ENCODE data around the gene SPATS2. TPM values are rescaled to one million over a fixed set of nuclear protein-coding genes. Genes with fewer than 3 reads are reported as not detected.

SPATS2 gene
- total RNA-seq, 4 donors from 2014 or later: 3.3 to 46.0 (median 16.0) TPM

DNA sequence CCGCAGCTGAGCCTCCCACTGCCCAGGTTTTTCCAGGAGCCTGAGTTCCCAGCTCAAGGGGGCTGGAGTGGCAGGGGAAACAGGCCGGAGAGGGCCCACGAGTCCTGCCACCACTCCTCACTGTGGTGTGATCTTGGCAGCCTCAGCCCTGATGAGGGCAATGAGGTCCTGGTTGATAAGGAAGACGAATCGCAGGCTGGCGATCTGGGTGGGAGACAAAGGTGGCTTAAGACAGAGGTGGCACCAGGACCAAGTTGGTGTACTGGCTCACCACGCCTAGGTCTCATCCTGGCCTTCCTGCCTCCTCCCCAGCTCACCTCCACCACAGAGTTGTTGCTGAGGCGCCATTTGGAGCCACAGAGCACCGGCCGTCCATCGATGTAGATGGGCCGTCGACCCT lies 191.3 kb downstream of the SPATS2 start:
- Histone ChIP-seq H3K4me3 (no peak overlapping the region), H3K4me1 (no peaks in the 10 kb centered on the region), H3K27me3 (no peaks in the 10 kb centered on the region), H3K27ac (no peak overlapping the region), H3K9me3 (no peaks in the 10 kb centered on the region), H3K36me3 (no peaks in the 10 kb centered on the region)
- intact Hi-C loops (cut with DNase I; ENCODE audit: low total_unique reads): no loop called here
- no peak for DNase-seq
- no peak for TF ChIP-seq POLR2A (IDR thresholded peaks at IDR 0.05)

- Histone ChIP-seq H3K9me3 (no peaks in the 10 kb centered on the region), H3K27ac (no peak overlapping the region), H3K27me3 (no peaks in the 10 kb centered on the region), H3K36me3 (no peaks in the 10 kb centered on the region), H3K4me3 (no peak overlapping the region), H3K4me1 (no peaks in the 10 kb centered on the region)
- intact Hi-C loops (cut with DNase I; ENCODE audit: low total_unique reads): no loop called here
- TF ChIP-seq, protein P1, sequence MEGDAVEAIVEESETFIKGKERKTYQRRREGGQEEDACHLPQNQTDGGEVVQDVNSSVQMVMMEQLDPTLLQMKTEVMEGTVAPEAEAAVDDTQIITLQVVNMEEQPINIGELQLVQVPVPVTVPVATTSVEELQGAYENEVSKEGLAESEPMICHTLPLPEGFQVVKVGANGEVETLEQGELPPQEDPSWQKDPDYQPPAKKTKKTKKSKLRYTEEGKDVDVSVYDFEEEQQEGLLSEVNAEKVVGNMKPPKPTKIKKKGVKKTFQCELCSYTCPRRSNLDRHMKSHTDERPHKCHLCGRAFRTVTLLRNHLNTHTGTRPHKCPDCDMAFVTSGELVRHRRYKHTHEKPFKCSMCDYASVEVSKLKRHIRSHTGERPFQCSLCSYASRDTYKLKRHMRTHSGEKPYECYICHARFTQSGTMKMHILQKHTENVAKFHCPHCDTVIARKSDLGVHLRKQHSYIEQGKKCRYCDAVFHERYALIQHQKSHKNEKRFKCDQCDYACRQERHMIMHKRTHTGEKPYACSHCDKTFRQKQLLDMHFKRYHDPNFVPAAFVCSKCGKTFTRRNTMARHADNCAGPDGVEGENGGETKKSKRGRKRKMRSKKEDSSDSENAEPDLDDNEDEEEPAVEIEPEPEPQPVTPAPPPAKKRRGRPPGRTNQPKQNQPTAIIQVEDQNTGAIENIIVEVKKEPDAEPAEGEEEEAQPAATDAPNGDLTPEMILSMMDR (IDR thresholded peaks at IDR 0.05): no peak
- TF ChIP-seq POLR2A (IDR thresholded peaks at IDR 0.05): no peak
- no peak for DNase-seq
Observed at GRCh38 chr12:49559011-49559675, 191.9 kb downstream of the SPATS2 start.

DNA sequence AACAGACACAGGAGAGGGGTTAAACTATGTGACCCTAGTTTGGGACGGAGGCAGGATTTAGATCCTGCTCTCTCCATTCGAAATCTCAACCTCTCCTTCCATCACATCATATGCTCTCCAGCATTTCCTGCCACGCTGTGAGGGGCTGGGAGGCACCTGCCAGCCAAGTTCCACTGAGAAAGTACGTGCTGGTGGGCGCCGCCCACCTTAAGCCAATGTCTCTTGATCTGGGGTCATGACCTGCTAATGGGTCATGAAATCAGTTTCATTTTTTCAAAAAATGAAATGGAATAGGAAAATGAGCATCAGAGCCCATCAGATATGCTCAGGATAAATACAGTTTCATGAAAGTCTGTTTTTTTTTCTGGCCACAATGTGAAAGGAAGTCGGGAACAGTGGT lies 193.4 kb downstream of the SPATS2 start:
- Histone ChIP-seq H3K27ac (no peak overlapping the region), H3K4me3 (no peak overlapping the region), H3K9me3 (no peaks in the 10 kb centered on the region), H3K36me3 (no peaks in the 10 kb centered on the region), H3K27me3 (no peaks in the 10 kb centered on the region), H3K4me1 (no peaks in the 10 kb centered on the region)
- no peak for DNase-seq
- intact Hi-C loops (cut with DNase I; ENCODE audit: low total_unique reads): no loop called here
- no peak for TF ChIP-seq POLR2A (IDR thresholded peaks at IDR 0.05)
- TF ChIP-seq, protein P1 (IDR thresholded peaks at IDR 0.05): no peak

GRCh38 chr12:49562233-49562632 lies 195.0 kb downstream of the SPATS2 start:
- no peak for TF ChIP-seq POLR2A (IDR thresholded peaks at IDR 0.05)
- TF ChIP-seq, protein P1 (IDR thresholded peaks at IDR 0.05): no peak
- H3K4me1 ChIP-seq: no peaks in the 10 kb centered on the region
- H3K4me3 ChIP-seq: no peak overlapping the region
- H3K27ac ChIP-seq: no peak overlapping the region
- no peaks in the 10 kb centered on the region for H3K27me3 ChIP-seq
- DNase-seq: no peak
- intact Hi-C loops (cut with DNase I; ENCODE audit: low total_unique reads): no loop called here
- H3K36me3 ChIP-seq: no peaks in the 10 kb centered on the region
- no peaks in the 10 kb centered on the region for H3K9me3 ChIP-seq

DNA sequence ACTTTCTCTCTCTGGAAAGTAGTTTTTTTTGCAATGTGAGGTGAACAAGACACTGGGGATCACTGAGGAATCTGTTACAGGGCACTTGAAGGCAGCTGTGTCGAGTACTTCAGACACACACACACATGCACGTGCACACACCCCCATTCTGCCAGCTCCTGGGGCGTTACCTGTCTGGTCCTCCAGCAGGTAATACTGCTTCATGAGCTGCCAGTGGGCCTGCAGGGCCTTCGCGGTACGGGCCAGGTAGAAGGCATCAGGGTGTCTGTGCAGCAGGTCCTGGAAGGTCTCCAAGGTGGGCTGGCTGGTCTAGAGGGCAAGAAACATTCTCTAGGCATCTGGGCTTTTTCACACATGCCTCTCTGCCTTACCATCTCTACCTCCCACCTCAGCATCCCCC lies 195.6 kb downstream of the SPATS2 start:
- H3K27ac ChIP-seq: no peak overlapping the region
- no peaks in the 10 kb centered on the region for H3K4me1 ChIP-seq
- intact Hi-C loops (cut with DNase I; ENCODE audit: low total_unique reads): no loop called here
- no peak for DNase-seq
- TF ChIP-seq, protein P1 (IDR thresholded peaks at IDR 0.05): no peak
- no peak for TF ChIP-seq POLR2A (IDR thresholded peaks at IDR 0.05)
- no peaks in the 10 kb centered on the region for H3K36me3 ChIP-seq
- H3K9me3 ChIP-seq: no peaks in the 10 kb centered on the region
- H3K27me3 ChIP-seq: no peaks in the 10 kb centered on the region
- no peak overlapping the region for H3K4me3 ChIP-seq
